HEK293 (cell line): Measurements from ENCODE around the gene LYPD3.

Experiments used
- CTCF ChIA-PET: fragments of 350-600 bp; formaldehyde crosslinking; extraction: SDS; loops from one replicate; lab custom pipeline; 2021; ENCODE audit warnings: antibody characterized with exemption; lab: Yijun Ruan, JAX
- POLR2A ChIA-PET: fragments of 300-600 bp; formaldehyde crosslinking; extraction: SDS; loops from one replicate; lab custom pipeline; 2020; ENCODE audit warnings: antibody characterized with exemption, inconsistent platforms; lab: Yijun Ruan, JAX
- H3K27ac ChIP-seq: fragments of 200-500 bp; sonication (Bioruptor generic); 2 replicates; pipeline ENCODE4 v1.5.1; 2014; ENCODE audit warnings: low read depth, low read length, control low read depth, inconsistent platforms; ENCODE audit errors: extremely low read depth
- H3K36me3 ChIP-seq, 2 experiments: fragments of 200-500 bp in 1 of 2; sonication (Bioruptor generic) in 1 of 2; 1 replicate in 1 of 2; 2 replicates in 1 of 2; pipeline ENCODE4 v1.5.1; 2014 to 2017; ENCODE audit warnings: inconsistent platforms in 2 of 2, low read length in 2 of 2; ENCODE audit not compliant: control insufficient read depth in 2 of 2, insufficient read depth in 1 of 2
- H3K4me1 ChIP-seq: fragments of 200-500 bp; sonication (Bioruptor generic); 2 replicates; pipeline ENCODE4 v1.5.1; 2014; ENCODE audit warnings: mild to moderate bottlenecking, low read length, inconsistent platforms; ENCODE audit not compliant: control insufficient read depth, insufficient read depth
- H3K4me3 ChIP-seq: 2 replicates; pipeline ENCODE4 v1.5.1; 2011; ENCODE audit warnings: low read depth, mild to moderate bottlenecking, control low read depth, low read length, moderate library complexity
- H3K9me3 ChIP-seq: fragments of 200-500 bp; sonication (Bioruptor generic); 2 replicates; pipeline ENCODE4 v1.5.1; 2014; ENCODE audit warnings: low read depth, low read length, inconsistent platforms; ENCODE audit not compliant: control insufficient read depth, insufficient read depth
- FEZF1 ChIP-seq: fragments of 450-650 bp; formaldehyde crosslinking; IDR thresholded peaks from 2 replicates; pipeline ENCODE4 v1.5.1; 2016; ENCODE audit warnings: missing biosample characterization, missing genetic modification characterization
- GFI1B ChIP-seq: fragments of 450-650 bp; formaldehyde crosslinking; IDR thresholded peaks from 2 replicates; pipeline ENCODE4 v1.5.1; 2016; ENCODE audit warnings: missing biosample characterization, missing genetic modification characterization
- ZNF37A ChIP-seq: fragments of 450-650 bp; IDR thresholded peaks from 2 replicates; pipeline ENCODE4 v1.5.1; 2018; ENCODE audit warnings: missing biosample characterization, missing genetic modification characterization
- ZNF391 ChIP-seq: fragments of 450-650 bp; formaldehyde crosslinking; IDR thresholded peaks from 2 replicates; pipeline ENCODE4 v1.5.1; 2016; ENCODE audit warnings: low read depth, missing biosample characterization, missing genetic modification characterization, borderline replicate concordance
- ZNF555 ChIP-seq: fragments of 450-650 bp; formaldehyde crosslinking; conservative IDR thresholded peaks from 2 replicates; pipeline ENCODE4 v1.5.1; 2017; ENCODE audit warnings: missing biosample characterization, mild to moderate bottlenecking, missing genetic modification characterization, inconsistent platforms
- ZNF747 ChIP-seq: fragments of 450-650 bp; formaldehyde crosslinking; IDR thresholded peaks from 2 replicates; pipeline ENCODE4 v1.5.1; 2016; ENCODE audit warnings: missing biosample characterization, missing genetic modification characterization
- ZNF785 ChIP-seq: fragments of 450-650 bp; formaldehyde crosslinking; IDR thresholded peaks from 2 replicates; pipeline ENCODE4 v1.5.1; 2016; ENCODE audit warnings: missing biosample characterization, missing genetic modification characterization
- TF ChIP-seq, protein P1 (sequence below): fragments of 450-650 bp; formaldehyde crosslinking; optimal IDR thresholded peaks from 2 replicates; pipeline ENCODE3; 2016; ENCODE audit warnings: missing biosample characterization, mild to moderate bottlenecking, missing genetic modification characterization
- TF ChIP-seq, protein P2 (sequence below): fragments of 450-650 bp; formaldehyde crosslinking; IDR thresholded peaks from 2 replicates; pipeline ENCODE4 v1.5.1; 2016; ENCODE audit warnings: missing biosample characterization, missing genetic modification characterization
- TF ChIP-seq, protein P3 (sequence below): fragments of 450-650 bp; formaldehyde crosslinking; IDR thresholded peaks from 2 replicates; pipeline ENCODE4 v1.5.1; 2016; ENCODE audit warnings: missing biosample characterization, missing genetic modification characterization, borderline replicate concordance

Gene LYPD3

DNA sequence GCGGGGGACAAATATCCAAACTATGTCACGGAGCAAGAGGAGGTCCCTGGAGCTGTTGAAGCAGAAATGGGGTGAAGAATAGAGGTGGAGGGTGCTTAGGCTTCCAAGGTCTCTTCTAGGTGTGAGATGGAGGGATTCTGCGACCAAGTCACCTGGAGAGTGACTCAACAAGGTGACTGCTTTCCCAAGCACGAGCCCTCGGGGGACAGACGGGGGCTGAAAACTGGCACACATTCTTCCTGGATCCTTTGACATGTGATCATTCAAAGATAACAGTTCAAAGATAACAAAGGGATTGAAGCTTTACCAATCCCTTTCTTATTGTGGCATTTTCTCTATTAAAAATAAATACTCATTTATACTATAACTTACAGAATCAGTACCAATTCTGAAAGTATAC, 53.0 kb downstream of the LYPD3 start:
- no peak overlapping the region for H3K27ac ChIP-seq
- TF ChIP-seq ZNF747 (tag by site-specific recombination) (no peak), ZNF391 (tag by site-specific recombination) (no peak), FEZF1 (tag by site-specific recombination) (no peak), GFI1B (tag by site-specific recombination) (no peak), ZNF37A (tag by site-specific recombination) (no peak), ZNF785 (tag by site-specific recombination) (no peak), ZNF555 (tag by site-specific recombination) (no peak)
- TF ChIP-seq, protein P1, sequence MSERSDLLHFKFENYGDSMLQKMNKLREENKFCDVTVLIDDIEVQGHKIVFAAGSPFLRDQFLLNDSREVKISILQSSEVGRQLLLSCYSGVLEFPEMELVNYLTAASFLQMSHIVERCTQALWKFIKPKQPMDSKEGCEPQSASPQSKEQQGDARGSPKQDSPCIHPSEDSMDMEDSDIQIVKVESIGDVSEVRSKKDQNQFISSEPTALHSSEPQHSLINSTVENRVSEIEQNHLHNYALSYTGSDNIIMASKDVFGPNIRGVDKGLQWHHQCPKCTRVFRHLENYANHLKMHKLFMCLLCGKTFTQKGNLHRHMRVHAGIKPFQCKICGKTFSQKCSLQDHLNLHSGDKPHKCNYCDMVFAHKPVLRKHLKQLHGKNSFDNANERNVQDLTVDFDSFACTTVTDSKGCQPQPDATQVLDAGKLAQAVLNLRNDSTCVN, result no peak
- TF ChIP-seq, protein P2, sequence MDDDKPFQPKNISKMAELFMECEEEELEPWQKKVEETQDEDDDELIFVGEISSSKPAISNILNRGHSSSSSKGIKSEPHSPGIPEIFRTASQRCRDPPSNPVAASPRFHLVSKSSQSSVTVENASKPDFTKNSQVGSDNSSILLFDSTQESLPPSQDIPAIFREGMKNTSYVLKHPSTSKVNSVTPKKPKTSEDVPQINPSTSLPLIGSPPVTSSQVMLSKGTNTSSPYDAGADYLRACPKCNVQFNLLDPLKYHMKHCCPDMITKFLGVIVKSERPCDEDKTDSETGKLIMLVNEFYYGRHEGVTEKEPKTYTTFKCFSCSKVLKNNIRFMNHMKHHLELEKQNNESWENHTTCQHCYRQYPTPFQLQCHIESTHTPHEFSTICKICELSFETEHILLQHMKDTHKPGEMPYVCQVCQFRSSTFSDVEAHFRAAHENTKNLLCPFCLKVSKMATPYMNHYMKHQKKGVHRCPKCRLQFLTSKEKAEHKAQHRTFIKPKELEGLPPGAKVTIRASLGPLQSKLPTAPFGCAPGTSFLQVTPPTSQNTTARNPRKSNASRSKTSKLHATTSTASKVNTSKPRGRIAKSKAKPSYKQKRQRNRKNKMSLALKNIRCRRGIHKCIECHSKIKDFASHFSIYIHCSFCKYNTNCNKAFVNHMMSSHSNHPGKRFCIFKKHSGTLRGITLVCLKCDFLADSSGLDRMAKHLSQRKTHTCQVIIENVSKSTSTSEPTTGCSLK, result no peak
- TF ChIP-seq, protein P3, sequence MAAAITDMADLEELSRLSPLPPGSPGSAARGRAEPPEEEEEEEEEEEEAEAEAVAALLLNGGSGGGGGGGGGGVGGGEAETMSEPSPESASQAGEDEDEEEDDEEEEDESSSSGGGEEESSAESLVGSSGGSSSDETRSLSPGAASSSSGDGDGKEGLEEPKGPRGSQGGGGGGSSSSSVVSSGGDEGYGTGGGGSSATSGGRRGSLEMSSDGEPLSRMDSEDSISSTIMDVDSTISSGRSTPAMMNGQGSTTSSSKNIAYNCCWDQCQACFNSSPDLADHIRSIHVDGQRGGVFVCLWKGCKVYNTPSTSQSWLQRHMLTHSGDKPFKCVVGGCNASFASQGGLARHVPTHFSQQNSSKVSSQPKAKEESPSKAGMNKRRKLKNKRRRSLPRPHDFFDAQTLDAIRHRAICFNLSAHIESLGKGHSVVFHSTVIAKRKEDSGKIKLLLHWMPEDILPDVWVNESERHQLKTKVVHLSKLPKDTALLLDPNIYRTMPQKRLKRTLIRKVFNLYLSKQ, result no peak
- TF ChIP-seq, all 188 proteins: peak for 0
- H3K9me3 ChIP-seq, result no peaks in the 10 kb centered on the region
- CTCF ChIA-PET, result interaction anchor here (0.6 to 3.4 kb wide), 6 partner anchors 13 to 349 kb away, joined by 3 to 22 read pairs (median 4); no protein-coding TSS in a partner anchor
- H3K4me1 ChIP-seq, result no peaks in the 10 kb centered on the region
- no peaks in the 10 kb centered on the region; a peak in 1 of 3 replicates for H3K36me3 ChIP-seq
- H3K4me3 ChIP-seq, result no peak overlapping the region
- POLR2A ChIA-PET, result no interaction called here
